GM19238 (cell line): ENCODE data around the gene DLG4.

Experiments used
- DNase-seq: peaks from one replicate; pipeline ENCODE4 v3.0.0; 2011; ENCODE audit warnings: low spot score; ENCODE audit not compliant: insufficient read length

DLG4 gene

DNA sequence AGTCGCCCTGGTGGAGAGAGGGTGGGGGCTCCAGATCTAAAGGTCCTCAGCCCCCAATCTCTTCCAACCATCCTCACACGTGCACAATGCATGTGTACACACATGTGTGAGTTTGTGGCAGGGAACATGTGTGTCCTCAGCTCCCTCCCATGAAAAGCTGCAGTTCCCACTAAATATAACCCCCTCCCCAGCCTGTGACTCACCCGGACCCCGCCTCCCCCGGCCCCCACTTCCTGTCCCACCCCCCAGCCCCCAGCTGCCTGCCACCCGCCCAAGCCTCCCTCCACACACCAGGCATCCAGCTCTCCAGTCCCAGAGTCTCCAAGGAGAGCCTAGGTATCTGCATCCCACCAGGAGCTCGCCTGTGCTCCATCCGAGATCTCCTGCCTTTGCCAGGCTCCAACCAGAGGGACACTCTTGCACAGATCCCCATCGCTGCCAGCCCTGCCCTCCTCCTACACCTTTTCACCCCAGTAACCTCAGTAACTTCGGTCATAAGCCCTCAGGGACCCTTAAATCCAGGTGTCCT is 3.9 kb downstream of the DLG4 start:
- DNase-seq: no peak

DNA sequence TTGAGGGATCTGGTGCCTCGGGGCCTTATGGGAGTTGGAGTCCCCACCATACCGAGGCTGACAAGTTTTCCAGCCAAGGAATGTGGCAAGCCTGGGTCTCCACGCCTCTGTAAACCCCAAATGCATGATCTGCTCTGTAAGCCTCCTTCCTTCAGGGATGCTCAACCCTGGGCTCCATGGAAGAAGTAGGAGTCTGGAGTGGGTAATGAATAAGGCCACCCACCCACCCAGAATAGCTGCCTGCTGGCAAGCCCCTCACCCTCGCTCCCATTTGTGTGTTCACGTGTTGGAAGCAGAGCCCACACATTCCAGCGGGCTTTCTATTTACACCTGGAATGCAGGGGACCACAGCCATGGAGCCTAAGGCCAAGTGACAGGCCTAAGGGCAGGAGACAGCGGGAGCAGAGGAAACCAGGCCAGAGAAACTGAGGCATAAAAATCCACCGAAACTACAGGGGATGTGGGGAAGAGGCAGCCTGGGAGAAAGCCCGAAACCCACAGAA is 4.4 kb downstream of the DLG4 start:
- no peak for DNase-seq

GRCh38 chr17:7214300-7215135 is 5.1 kb downstream of the DLG4 start:
- DNase-seq: peak; percentile 98

GRCh38 chr17:7213895-7214299 is 5.7 kb downstream of the DLG4 start:
- no peak for DNase-seq

DNA sequence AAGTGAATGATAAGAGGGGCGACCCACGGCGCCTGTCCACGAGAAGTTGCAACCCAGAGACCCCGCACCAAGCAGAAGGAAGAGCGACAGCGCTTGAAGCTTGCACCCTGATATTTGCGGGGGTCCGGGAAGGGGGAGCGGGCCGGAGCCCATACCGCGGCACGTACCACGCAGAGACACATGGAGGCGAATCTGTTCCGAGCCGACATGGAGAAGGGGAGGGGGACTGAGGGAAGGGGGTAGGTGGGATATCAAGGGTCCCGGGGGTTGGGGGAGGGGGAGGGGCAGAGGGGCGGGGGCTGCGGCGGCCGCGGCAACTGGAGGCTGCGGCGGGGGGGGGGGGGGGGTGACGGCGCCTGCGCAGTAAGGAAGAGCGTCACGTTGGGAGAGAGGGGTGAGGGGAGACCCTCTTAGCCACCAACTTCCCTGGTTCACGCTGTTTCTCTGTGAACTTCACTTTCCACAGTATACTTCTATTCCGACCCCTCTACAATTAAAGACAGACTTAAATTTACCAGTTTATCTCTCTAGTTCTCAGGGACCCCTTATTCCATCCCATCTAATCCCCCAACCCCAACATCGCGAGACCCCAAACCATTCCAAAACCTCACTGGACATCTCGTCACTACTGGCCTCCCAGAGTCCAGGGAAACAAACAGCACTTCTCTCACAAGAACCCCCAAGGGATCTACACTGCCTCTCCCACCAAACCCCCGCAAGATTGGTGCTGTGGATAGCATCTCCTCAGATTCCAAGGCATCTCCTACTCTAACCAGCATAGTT is 8.0 kb downstream of the DLG4 start:
- DNase-seq: no peak

GRCh38 chr17:7208754-7209460 is 10.7 kb downstream of the DLG4 start:
- no peak for DNase-seq

GRCh38 chr17:7208027-7208571 is 11.5 kb downstream of the DLG4 start:
- no peak for DNase-seq

DNA sequence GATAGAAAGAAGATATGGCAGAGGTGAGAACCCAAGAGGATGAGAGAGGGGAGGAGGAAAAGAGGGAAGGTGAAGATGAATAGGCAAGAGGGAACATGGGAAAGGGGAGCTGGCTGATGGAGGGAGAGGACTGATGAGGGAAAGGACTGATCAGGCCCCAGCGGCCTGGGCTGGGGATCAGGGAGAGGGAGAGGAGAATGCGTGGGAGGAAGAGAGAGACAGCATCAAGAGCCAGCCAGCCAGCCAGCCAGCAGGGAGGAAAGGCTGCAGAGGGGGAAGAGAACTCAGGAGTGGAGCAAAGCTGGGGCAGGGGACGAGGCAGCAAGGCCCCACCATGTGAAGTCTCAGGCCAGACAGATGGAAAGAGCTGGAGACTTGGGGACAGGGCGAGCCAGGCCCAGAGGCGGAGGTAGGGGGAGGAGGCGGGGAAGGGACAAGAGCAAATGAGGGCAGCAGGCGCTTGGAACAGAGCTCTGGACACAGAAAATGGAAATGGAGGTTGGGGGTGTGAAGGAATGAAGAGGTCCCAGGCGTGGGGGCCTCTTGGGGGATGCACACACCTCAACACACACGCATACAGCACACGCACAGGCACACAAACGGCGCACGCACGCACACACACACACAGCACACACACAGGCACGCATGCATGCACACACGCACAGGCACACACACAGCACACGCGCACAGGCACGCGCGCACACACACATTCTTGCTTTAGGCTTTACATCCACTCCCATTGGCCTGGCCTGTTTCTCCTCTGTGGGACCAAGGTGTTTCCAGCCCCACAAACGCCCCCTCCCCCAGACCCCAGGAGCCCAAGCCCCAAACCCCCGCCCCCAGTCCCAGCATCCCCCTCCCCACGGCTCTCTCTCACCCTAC is 12.3 kb downstream of the DLG4 start:
- DNase-seq: no peak

- no peak for DNase-seq
Measured at GRCh38 chr17:7205561-7205960, 14.1 kb downstream of the DLG4 start.

DNA sequence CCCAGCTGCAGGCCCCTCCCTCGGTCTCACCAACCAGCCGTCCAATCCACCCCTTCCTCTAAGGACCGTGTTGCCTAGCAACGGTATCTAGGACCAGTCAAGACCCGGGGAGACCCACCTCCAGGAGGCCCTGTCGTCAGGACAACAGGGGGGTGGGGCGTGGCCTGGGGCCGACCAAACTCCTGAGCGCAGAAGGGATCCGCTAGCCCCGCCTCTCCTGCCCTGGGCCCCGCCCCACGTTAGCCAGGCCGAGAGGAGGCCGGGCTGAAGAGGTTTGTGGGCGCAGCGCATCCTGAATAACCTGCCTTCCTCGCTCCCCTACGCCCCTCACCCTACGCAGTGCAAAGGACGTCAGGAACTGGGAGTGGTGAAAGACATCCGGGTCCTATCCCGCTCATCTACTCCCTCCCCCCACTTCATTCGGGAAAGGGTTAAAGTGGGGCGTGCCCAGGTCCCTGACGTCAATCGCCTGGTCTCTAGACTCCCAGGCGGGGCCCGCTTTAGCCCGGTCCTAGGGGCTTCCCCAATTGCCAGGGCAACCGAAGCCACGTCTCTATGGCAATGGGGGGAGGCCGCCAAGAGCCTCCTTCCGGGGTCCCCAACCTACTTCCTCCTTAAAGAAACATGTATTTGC is 14.7 kb downstream of the DLG4 start:
- peak; percentile 99 for DNase-seq

- no peak for DNase-seq
Measured at GRCh38 chr17:7204336-7204735, 15.3 kb downstream of the DLG4 start.

- no peak for DNase-seq
Measured at GRCh38 chr17:7203391-7203790, 16.2 kb downstream of the DLG4 start.

GRCh38 chr17:7196651-7197401 is 22.8 kb downstream of the DLG4 start:
- DNase-seq: no peak

GRCh38 chr17:7195971-7196370 is 23.7 kb downstream of the DLG4 start:
- no peak for DNase-seq

- DNase-seq: no peak
Measured at GRCh38 chr17:7192271-7192937, 27.2 kb downstream of the DLG4 start.

GRCh38 chr17:7191571-7192270 is 27.9 kb downstream of the DLG4 start:
- DNase-seq: peak; percentile 59

DNA sequence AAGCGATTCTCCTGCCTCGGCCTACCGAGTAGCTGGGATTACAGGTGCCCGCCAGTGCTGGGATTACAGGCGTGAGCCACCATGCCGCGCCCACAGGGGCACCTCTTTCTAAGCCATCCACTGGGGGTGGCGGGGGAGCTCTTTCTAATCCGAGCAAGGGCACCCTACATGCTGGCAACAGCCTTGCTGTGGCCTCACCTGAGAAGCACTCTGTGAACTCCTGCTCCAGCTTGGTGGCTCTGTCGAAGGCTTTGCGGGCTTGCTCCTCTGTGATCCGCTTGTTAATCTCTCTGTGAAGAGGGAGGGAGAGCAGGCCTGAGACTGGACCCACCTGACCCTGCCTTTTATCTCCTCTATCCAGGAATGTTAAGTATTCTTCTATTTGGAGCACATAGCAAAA is 28.6 kb downstream of the DLG4 start:
- no peak for DNase-seq
